Hepatocyte (in vitro differentiated cells): ENCODE data around the gene CDH4. TPM values are rescaled to one million over a fixed set of nuclear protein-coding genes. Genes with fewer than 3 reads are reported as not detected.

Experiments used
- DNase-seq: peaks from one replicate; pipeline ENCODE4 v3.0.0-alpha.2; 2016; ENCODE audit warnings: low spot score
- H2AFZ ChIP-seq: fragments of 200-600 bp; sonication (generic); 2 replicates; pipeline ENCODE4 v1.6.0; 2016; ENCODE audit warnings: antibody characterized with exemption, mild to moderate bottlenecking
- H3K27ac ChIP-seq: fragments of 200-600 bp; sonication (generic); 2 replicates; pipeline ENCODE4 v1.5.1; 2016; ENCODE audit warnings: mild to moderate bottlenecking
- H3K27me3 ChIP-seq: fragments of 200-600 bp; sonication (generic); 2 replicates; pipeline ENCODE4 v1.6.1; 2016
- H3K36me3 ChIP-seq: fragments of 200-600 bp; sonication (generic); replicated peaks from 2 replicates; pipeline ENCODE4 v1.5.1; 2016; ENCODE audit warnings: low read depth; ENCODE audit not compliant: insufficient read depth
- H3K4me1 ChIP-seq: fragments of 200-600 bp; sonication (generic); 2 replicates; pipeline ENCODE4 v1.5.1; 2016; ENCODE audit warnings: mild to moderate bottlenecking, moderate library complexity; ENCODE audit not compliant: insufficient read depth
- H3K4me2 ChIP-seq: fragments of 200-600 bp; sonication (generic); 2 replicates; pipeline ENCODE4 v1.6.0; 2016
- H3K4me3 ChIP-seq: fragments of 200-600 bp; sonication (generic); 2 replicates; pipeline ENCODE4 v1.5.1; 2016; ENCODE audit warnings: mild to moderate bottlenecking
- H3K79me2 ChIP-seq: fragments of 200-600 bp; sonication (generic); 2 replicates; pipeline ENCODE4 v1.6.0; 2017; ENCODE audit warnings: mild to moderate bottlenecking
- H3K9me2 ChIP-seq: fragments of 200-600 bp; sonication (generic); replicated peaks from 2 replicates; pipeline ENCODE4 v1.6.0; 2017; ENCODE audit warnings: mild to moderate bottlenecking; ENCODE audit not compliant: insufficient read depth
- H3K9me3 ChIP-seq: fragments of 200-600 bp; sonication (generic); 2 replicates; pipeline ENCODE4 v1.5.1; 2016; ENCODE audit warnings: low read depth, mild to moderate bottlenecking
- H4K20me1 ChIP-seq: fragments of 200-600 bp; sonication (generic); 2 replicates; pipeline ENCODE4 v1.6.0; 2016; ENCODE audit warnings: mild to moderate bottlenecking; ENCODE audit not compliant: insufficient read depth, poor library complexity, severe bottlenecking
- EZH2 ChIP-seq: fragments of 200-600 bp; sonication (generic); IDR thresholded peaks from 2 replicates; pipeline ENCODE4 v1.6.1; 2016; ENCODE audit warnings: antibody characterized with exemption, mild to moderate bottlenecking, borderline replicate concordance
- EZH2phosphoT487 ChIP-seq: fragments of 200-600 bp; sonication (generic); IDR thresholded peaks from one replicate; pipeline ENCODE4 v1.6.1; 2018; ENCODE audit warnings: antibody characterized with exemption, mild to moderate bottlenecking, low read depth, moderate library complexity; ENCODE audit not compliant: unreplicated experiment, severe bottlenecking
- WGBS: methylation state at CpG from one replicate; pipeline ENCODE4 v1.1.6; 2016; ENCODE audit warnings: low lambda C conversion rate; ENCODE audit errors: missing lambda C conversion rate; 5-methylcytosine and 5-hydroxymethylcytosine counted together
- polyA plus RNA-seq: library from polyadenylated mRNA; unstranded; fragments of >200 nt; fragmentation: Nextera tagmentation; extraction: Ambion mirVana; gene quantifications from 2 replicates; pipeline ENCODE4 v1.2.1, GENCODE V29; 2016
- total RNA-seq: library from RNA; depleted of rRNA; stranded (reverse); fragments of >200 nt; gene quantifications from 2 replicates; pipeline ENCODE4 v1.2.3, GENCODE V29; 2014
- TF ChIP-seq, protein P1 (sequence below): fragments of 200-600 bp; sonication (generic); IDR thresholded peaks from 2 replicates; pipeline ENCODE4 v1.5.1; 2016; ENCODE audit warnings: antibody characterized with exemption, mild to moderate bottlenecking; ENCODE audit not compliant: poor library complexity

The CDH4 gene
- total and polyA plus RNA-seq, 2 experiments from 2014 or later, result 0.53 to 0.73 TPM

DNA sequence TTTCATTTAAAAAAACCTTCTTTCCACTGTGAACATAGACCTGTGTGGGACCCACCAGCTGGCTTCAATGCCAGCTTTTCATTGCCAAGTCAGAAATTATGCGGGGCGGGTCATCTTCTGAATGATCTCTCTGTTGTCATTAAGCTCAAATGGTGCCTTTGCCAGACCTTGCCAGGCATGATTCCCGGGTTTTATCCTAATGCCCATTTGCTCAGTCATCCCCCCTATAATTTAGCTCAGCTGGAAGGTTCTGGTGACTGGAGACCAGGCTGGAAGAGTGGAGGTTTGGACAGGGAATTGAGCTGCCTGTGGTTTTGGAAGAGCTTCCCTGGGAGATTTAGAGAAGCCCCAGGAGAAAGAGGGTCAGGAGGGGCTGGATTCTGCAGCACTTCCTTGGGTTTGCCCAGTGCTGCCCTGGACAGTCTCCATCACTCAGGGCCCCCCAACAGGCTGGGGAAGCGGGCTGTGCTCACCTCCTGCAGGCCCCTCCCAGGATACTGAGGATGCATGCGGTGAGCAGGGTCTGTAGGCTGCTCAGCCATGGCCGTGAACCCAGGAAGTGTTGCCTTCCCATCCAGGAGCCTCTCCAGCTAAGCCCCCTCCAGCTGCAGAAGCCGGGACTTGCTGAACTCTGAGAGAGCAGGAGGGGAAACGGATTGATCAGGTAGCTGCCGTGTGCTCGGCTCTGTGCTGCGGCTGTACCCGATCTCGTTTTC lies 273.0 kb downstream of the CDH4 start:
- TF ChIP-seq EZH2phosphoT487, result no peak
- TF ChIP-seq, protein P1, sequence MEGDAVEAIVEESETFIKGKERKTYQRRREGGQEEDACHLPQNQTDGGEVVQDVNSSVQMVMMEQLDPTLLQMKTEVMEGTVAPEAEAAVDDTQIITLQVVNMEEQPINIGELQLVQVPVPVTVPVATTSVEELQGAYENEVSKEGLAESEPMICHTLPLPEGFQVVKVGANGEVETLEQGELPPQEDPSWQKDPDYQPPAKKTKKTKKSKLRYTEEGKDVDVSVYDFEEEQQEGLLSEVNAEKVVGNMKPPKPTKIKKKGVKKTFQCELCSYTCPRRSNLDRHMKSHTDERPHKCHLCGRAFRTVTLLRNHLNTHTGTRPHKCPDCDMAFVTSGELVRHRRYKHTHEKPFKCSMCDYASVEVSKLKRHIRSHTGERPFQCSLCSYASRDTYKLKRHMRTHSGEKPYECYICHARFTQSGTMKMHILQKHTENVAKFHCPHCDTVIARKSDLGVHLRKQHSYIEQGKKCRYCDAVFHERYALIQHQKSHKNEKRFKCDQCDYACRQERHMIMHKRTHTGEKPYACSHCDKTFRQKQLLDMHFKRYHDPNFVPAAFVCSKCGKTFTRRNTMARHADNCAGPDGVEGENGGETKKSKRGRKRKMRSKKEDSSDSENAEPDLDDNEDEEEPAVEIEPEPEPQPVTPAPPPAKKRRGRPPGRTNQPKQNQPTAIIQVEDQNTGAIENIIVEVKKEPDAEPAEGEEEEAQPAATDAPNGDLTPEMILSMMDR, result no peak
- TF ChIP-seq EZH2, result no peak
- Histone ChIP-seq H3K4me3 (no peak overlapping the region), H3K9me3 (no peaks in the 10 kb centered on the region), H4K20me1 (no peaks in the 10 kb centered on the region), H3K9me2 (no peaks in the 10 kb centered on the region), H3K27me3 (no peaks in the 10 kb centered on the region), H2AFZ (no peak overlapping the region), H3K4me1 (no peaks in the 10 kb centered on the region), H3K79me2 (no peaks in the 10 kb centered on the region), H3K4me2 (no peak overlapping the region), H3K27ac (no peak overlapping the region), H3K36me3 (no peaks in the 10 kb centered on the region)
- WGBS, result 86% methylated on average over 13 of the region's 13 CpGs
- no peak for DNase-seq

DNA sequence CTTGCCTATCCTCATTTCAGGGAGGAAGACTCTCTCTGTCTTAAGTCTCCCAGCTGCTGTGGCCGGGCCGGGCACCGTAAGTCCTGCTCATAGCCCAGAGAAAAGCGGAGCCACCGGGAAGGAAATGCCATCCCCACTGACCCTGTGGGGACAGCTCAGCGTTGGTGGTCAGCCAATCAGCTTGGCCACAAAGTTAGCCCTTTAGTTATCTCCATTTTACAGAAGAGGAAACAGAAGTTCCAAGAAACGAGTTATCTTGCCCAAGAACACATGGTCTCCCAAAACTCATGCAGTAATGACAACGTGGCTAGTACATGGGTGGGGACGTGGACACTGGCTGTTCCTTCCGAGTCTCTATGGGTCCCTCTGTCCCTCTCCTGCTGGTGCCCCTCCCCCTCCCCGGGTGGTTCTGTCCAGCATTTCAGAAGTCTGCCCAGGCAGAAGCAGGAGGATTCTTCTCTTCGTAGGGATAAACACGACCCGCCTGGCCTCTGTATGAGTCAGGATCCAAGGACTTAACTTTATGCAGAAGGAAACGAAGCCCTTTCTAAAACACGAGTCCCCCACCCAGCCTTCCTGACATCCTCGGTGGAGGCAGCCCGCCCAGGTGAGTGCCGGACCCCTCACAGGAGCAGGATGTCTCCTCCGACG lies 273.8 kb downstream of the CDH4 start:
- 78% methylated on average over 21 of the region's 21 CpGs for WGBS
- no peaks in the 10 kb centered on the region for H3K27me3 ChIP-seq

DNA sequence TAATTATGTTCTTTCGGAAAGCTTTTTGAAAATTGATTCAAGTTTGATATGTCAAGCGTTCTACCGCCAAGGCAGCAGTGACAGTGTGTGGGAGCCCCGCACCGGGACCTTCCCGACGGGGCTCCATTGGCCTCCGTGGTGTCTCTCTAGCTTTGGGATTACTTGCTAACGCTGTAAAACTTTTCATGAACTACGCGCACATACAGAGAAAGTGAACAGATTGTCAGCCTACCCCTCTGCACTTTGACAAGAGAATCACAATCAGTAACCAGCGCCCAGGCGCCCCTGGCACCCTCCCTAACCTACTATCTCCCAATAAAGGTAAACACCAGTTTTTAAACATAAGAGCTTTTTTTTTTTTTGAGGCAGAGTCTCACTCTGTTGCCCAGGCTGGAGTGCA lies 274.8 kb downstream of the CDH4 start:
- no peak for DNase-seq
- H3K4me1 ChIP-seq, result no peaks in the 10 kb centered on the region
- H3K27me3 ChIP-seq, result no peaks in the 10 kb centered on the region
- no peak overlapping the region for H3K4me3 ChIP-seq
- TF ChIP-seq EZH2phosphoT487, result no peak
- TF ChIP-seq EZH2, result no peak
- TF ChIP-seq, protein P1, result no peak
- no peak overlapping the region for H3K27ac ChIP-seq
- H3K9me2 ChIP-seq, result no peaks in the 10 kb centered on the region
- H4K20me1 ChIP-seq, result no peaks in the 10 kb centered on the region
- H3K79me2 ChIP-seq, result no peaks in the 10 kb centered on the region
- H3K4me2 ChIP-seq, result no peak overlapping the region
- H3K9me3 ChIP-seq, result no peaks in the 10 kb centered on the region
- 92% methylated on average over 13 of the region's 13 CpGs for WGBS
- H2AFZ ChIP-seq, result no peak overlapping the region
- no peaks in the 10 kb centered on the region for H3K36me3 ChIP-seq

More for the DNA sequence above, 273.8 kb downstream of the CDH4 start:
- H3K9me2 ChIP-seq, result no peaks in the 10 kb centered on the region
- H3K4me3 ChIP-seq, result no peak overlapping the region
- no peak for DNase-seq
- H2AFZ ChIP-seq, result no peak overlapping the region
- no peaks in the 10 kb centered on the region for H4K20me1 ChIP-seq
- no peak overlapping the region for H3K27ac ChIP-seq
- H3K36me3 ChIP-seq, result no peaks in the 10 kb centered on the region
- H3K4me2 ChIP-seq, result no peak overlapping the region
- no peaks in the 10 kb centered on the region for H3K79me2 ChIP-seq
- H3K4me1 ChIP-seq, result no peaks in the 10 kb centered on the region
- H3K9me3 ChIP-seq, result no peaks in the 10 kb centered on the region
- TF ChIP-seq EZH2 (no peak), EZH2phosphoT487 (no peak)
- TF ChIP-seq, protein P1, result no peak
